A673 (cell line): Measurements from ENCODE around the gene NPIPB2. TPM values are rescaled to one million over a fixed set of nuclear protein-coding genes. Genes with fewer than 3 reads are reported as not detected.

Source experiments
- BruUV-seq: library from RNA; stranded (reverse); fragments of 400-500 nt; replicated peaks from 2 replicates; lab custom pipeline; 2021; lab: Mats Ljungman, UMichigan
- CTCF ChIA-PET: fragments of 300-600 bp; sonication (Branson Sonifier 250); formaldehyde crosslinking; loops from one replicate; lab custom pipeline; 2022; ENCODE audit warnings: antibody characterized with exemption; lab: Charles Lee
- POLR2A ChIA-PET: fragments of 300-600 bp; sonication (Branson Sonifier 250); formaldehyde crosslinking; loops from one replicate; lab custom pipeline; 2022; ENCODE audit warnings: antibody characterized with exemption; ENCODE audit not compliant: low non-redundant PET; lab: Charles Lee
- DNase-seq: peaks from one replicate; pipeline ENCODE4 v3.0.0-alpha.2; 2015; ENCODE audit warnings: low spot score
- H3K27ac ChIP-seq: fragments of 200-600 bp; sonication (generic); 2 replicates; pipeline ENCODE4 v1.5.1; 2016; ENCODE audit warnings: mixed run types, low read depth, mild to moderate bottlenecking, mixed read lengths, antibody characterized with exemption, low read length; ENCODE audit not compliant: poor library complexity, severe bottlenecking
- H3K27me3 ChIP-seq: fragments of 200-600 bp; sonication (generic); replicated peaks from 2 replicates; pipeline ENCODE4 v1.6.1; 2017; ENCODE audit warnings: mixed run types, low read depth, mild to moderate bottlenecking, mixed read lengths, antibody characterized with exemption, low read length; ENCODE audit not compliant: insufficient read depth, poor library complexity
- H3K36me3 ChIP-seq: fragments of 200-600 bp; sonication (generic); 2 replicates; pipeline ENCODE4 v1.6.1; 2016; ENCODE audit warnings: mixed run types, mild to moderate bottlenecking, mixed read lengths, antibody characterized with exemption, low read length; ENCODE audit not compliant: insufficient read depth, poor library complexity, severe bottlenecking
- H3K4me1 ChIP-seq: fragments of 200-600 bp; sonication (generic); 2 replicates; pipeline ENCODE4 v1.6.1; 2017; ENCODE audit warnings: mixed run types, mild to moderate bottlenecking, mixed read lengths, antibody characterized with exemption, low read length; ENCODE audit not compliant: insufficient read depth, poor library complexity, severe bottlenecking
- H3K4me3 ChIP-seq: fragments of 200-600 bp; sonication (generic); 2 replicates; pipeline ENCODE4 v1.5.1; 2016; ENCODE audit warnings: low read depth, mixed run types, mild to moderate bottlenecking, mixed read lengths, low read length; ENCODE audit not compliant: poor library complexity, severe bottlenecking
- H3K9me3 ChIP-seq: fragments of 200-600 bp; sonication (generic); 2 replicates; pipeline ENCODE4 v1.6.1; 2016; ENCODE audit warnings: mixed run types, low read depth, mild to moderate bottlenecking, mixed read lengths, antibody characterized with exemption, low read length; ENCODE audit not compliant: poor library complexity, severe bottlenecking
- CTCF ChIP-seq: fragments of 300-800, 200-600 bp; sonication (generic); conservative IDR thresholded peaks from 2 replicates; pipeline ENCODE4 v1.5.1; 2017; ENCODE audit warnings: low read depth, mild to moderate bottlenecking, antibody characterized with exemption, low read length, moderate library complexity, mixed read lengths
- EZH2 ChIP-seq: fragments of 200-600 bp; sonication (generic); IDR thresholded peaks from 2 replicates; pipeline ENCODE4 v1.6.1; 2017; ENCODE audit warnings: borderline replicate concordance, low read depth, mild to moderate bottlenecking, mixed read lengths, antibody characterized with exemption, low read length; ENCODE audit not compliant: poor library complexity, severe bottlenecking
- intact Hi-C: fragments of 100-400 bp; cut with micrococcal nuclease; formaldehyde crosslinking; loops from one replicate; pipeline ENCODE4 v1.10.0; 2022; ENCODE audit not compliant: unreplicated experiment
- total RNA-seq: library from RNA; stranded (reverse); gene quantifications from 2 replicates; pipeline ENCODE4 v1.2.3, GENCODE V29; 2021

The NPIPB2 gene
- total RNA-seq, 1 experiment from 2014 or later, result 9.6 TPM

- CTCF ChIA-PET, result no interaction called here
- no peak overlapping the region for H3K27ac ChIP-seq
- BruUV-seq, result no TSS peak
- no peaks in the 10 kb centered on the region for H3K4me1 ChIP-seq
- TF ChIP-seq EZH2 (no peak), CTCF (no peak)
- no peak overlapping the region for H3K4me3 ChIP-seq
- no peaks in the 10 kb centered on the region for H3K27me3 ChIP-seq
- no peaks in the 10 kb centered on the region for H3K36me3 ChIP-seq
- DNase-seq, result no peak
- H3K9me3 ChIP-seq, result no peaks in the 10 kb centered on the region
- intact Hi-C loops, result no loop called here
- POLR2A ChIA-PET, result no interaction called here
Observed at GRCh38 chr16:11979013-11979672, 37.3 kb upstream of the NPIPB2 start.

GRCh38 chr16:11978080-11978479 lies 36.2 kb upstream of the NPIPB2 start:
- no peaks in the 10 kb centered on the region for H3K27me3 ChIP-seq
- peak overlapping the region; percentile 85 for H3K4me3 ChIP-seq
- no peak overlapping the region for H3K27ac ChIP-seq
- TF ChIP-seq CTCF, result no peak
- TF ChIP-seq EZH2, result no peak
- intact Hi-C loops, result no loop called here
- BruUV-seq, result TSS peak; percentile 41
- H3K4me1 ChIP-seq, result no peaks in the 10 kb centered on the region
- no peaks in the 10 kb centered on the region for H3K36me3 ChIP-seq
- POLR2A ChIA-PET, result no interaction called here
- no peak for DNase-seq
- CTCF ChIA-PET, result no interaction called here
- H3K9me3 ChIP-seq, result no peaks in the 10 kb centered on the region

GRCh38 chr16:11977376-11978041 lies 35.7 kb upstream of the NPIPB2 start:
- intact Hi-C loops, result loop anchor here (2.0 kb wide), 1 partner anchor 63 kb away; the partner anchor contains the start of gene GSPT1
- peak overlapping the region; percentile 85 for H3K4me3 ChIP-seq
- ChIA-PET POLR2A (no interaction called here), CTCF (interaction anchor here (1.3 kb wide), 1 partner anchor 90 kb away, joined by 5 read pairs; no protein-coding TSS in a partner anchor)
- H3K27me3 ChIP-seq, result no peaks in the 10 kb centered on the region
- H3K36me3 ChIP-seq, result no peaks in the 10 kb centered on the region
- H3K9me3 ChIP-seq, result no peaks in the 10 kb centered on the region
- peak; percentile 26 for DNase-seq
- no TSS peak for BruUV-seq
- TF ChIP-seq EZH2, result no peak
- no peak for TF ChIP-seq CTCF
- peak overlapping the region; percentile 66 for H3K27ac ChIP-seq
- no peaks in the 10 kb centered on the region for H3K4me1 ChIP-seq
